H9 (cell line): ENCODE measurements around the gene FAM110A. TPM values are rescaled to one million over a fixed set of nuclear protein-coding genes. Genes with fewer than 3 reads are reported as not detected.

Experiments used
- DNase-seq: peaks from one replicate; pipeline ENCODE4 v3.0.0-alpha.2; 2017
- H2AFZ ChIP-seq: one replicate; pipeline ENCODE4 v1.6.1; 2013; ENCODE audit warnings: mild to moderate bottlenecking, low read length, control low read depth, moderate library complexity
- H2AK5ac ChIP-seq: 2 replicates; pipeline ENCODE4 v1.6.1; 2013; ENCODE audit warnings: low read length, control low read depth, mixed read lengths; ENCODE audit not compliant: insufficient read length
- H2BK120ac ChIP-seq: one replicate; pipeline ENCODE4 v1.6.1; 2013; ENCODE audit warnings: low read depth, mild to moderate bottlenecking, low read length, control low read depth, inconsistent platforms; ENCODE audit not compliant: poor library complexity, severe bottlenecking
- H2BK12ac ChIP-seq: 2 replicates; pipeline ENCODE4 v1.6.1; 2013; ENCODE audit warnings: low read length, control low read depth, mixed read lengths, low read depth; ENCODE audit not compliant: insufficient read length
- H2BK15ac ChIP-seq: 2 replicates; pipeline ENCODE4 v1.6.1; 2013; ENCODE audit warnings: low read depth, low read length, control low read depth
- H2BK20ac ChIP-seq: one replicate; pipeline ENCODE4 v1.6.1; 2013; ENCODE audit warnings: low read depth, mild to moderate bottlenecking, low read length, control low read depth, inconsistent platforms; ENCODE audit not compliant: poor library complexity, severe bottlenecking
- H2BK5ac ChIP-seq: 2 replicates; pipeline ENCODE4 v1.6.1; 2013; ENCODE audit warnings: low read length, control low read depth, mixed read lengths; ENCODE audit not compliant: insufficient read length
- H3K14ac ChIP-seq: 2 replicates; pipeline ENCODE4 v1.6.1; 2013; ENCODE audit warnings: low read length, control low read depth; ENCODE audit not compliant: insufficient read depth
- H3K18ac ChIP-seq: 2 replicates; pipeline ENCODE4 v1.6.1; 2013; ENCODE audit warnings: low read depth, mild to moderate bottlenecking, mixed read lengths, low read length, control low read depth; ENCODE audit not compliant: insufficient read length
- H3K23ac ChIP-seq: 2 replicates; pipeline ENCODE4 v1.6.1; 2013; ENCODE audit warnings: low read length, control low read depth, mixed read lengths, low read depth; ENCODE audit not compliant: insufficient read length
- H3K23me2 ChIP-seq: 2 replicates; pipeline ENCODE4 v1.6.1; 2013; ENCODE audit warnings: low read depth, mild to moderate bottlenecking, mixed read lengths, low read length, control low read depth; ENCODE audit not compliant: insufficient read length, poor library complexity, severe bottlenecking
- H3K27ac ChIP-seq: 2 replicates; pipeline ENCODE4 v1.5.1; 2013; ENCODE audit warnings: low read length, control low read depth, mixed read lengths, low read depth; ENCODE audit not compliant: insufficient read length
- H3K27me3 ChIP-seq: 2 replicates; pipeline ENCODE4 v1.6.1; 2013; ENCODE audit warnings: low read length, control low read depth, inconsistent platforms; ENCODE audit not compliant: insufficient read depth
- H3K4ac ChIP-seq: 2 replicates; pipeline ENCODE4 v1.6.1; 2013; ENCODE audit warnings: low read depth, mild to moderate bottlenecking, control low read depth, inconsistent platforms, low read length, moderate library complexity
- H3K4me1 ChIP-seq: 2 replicates; pipeline ENCODE4 v1.6.1; 2013; ENCODE audit warnings: low read length, control low read depth, inconsistent platforms; ENCODE audit not compliant: insufficient read depth
- H3K4me2 ChIP-seq: 2 replicates; pipeline ENCODE4 v1.6.1; 2013; ENCODE audit warnings: low read length, control low read depth, mixed read lengths; ENCODE audit not compliant: insufficient read length, insufficient read depth
- H3K56ac ChIP-seq: 2 replicates; pipeline ENCODE4 v1.6.1; 2013; ENCODE audit warnings: low read depth, mild to moderate bottlenecking, mixed read lengths, low read length, control low read depth; ENCODE audit not compliant: insufficient read length
- H3K79me1 ChIP-seq: 2 replicates; pipeline ENCODE4 v1.6.1; 2013; ENCODE audit warnings: low read depth, mild to moderate bottlenecking, moderate library complexity, low read length, control low read depth, inconsistent platforms; ENCODE audit not compliant: insufficient read depth, poor library complexity, severe bottlenecking
- H3K79me2 ChIP-seq: 2 replicates; pipeline ENCODE4 v1.6.1; 2013; ENCODE audit warnings: low read length, control low read depth, inconsistent platforms; ENCODE audit not compliant: insufficient read depth
- H3K9ac ChIP-seq: 2 replicates; pipeline ENCODE4 v1.6.1; 2013; ENCODE audit warnings: low read length, control low read depth, mixed read lengths; ENCODE audit not compliant: insufficient read length; ENCODE audit errors: extremely low read depth
- H3K9me3 ChIP-seq: one replicate; pipeline ENCODE4 v1.6.1; 2013; ENCODE audit warnings: low read depth, low read length, inconsistent platforms; ENCODE audit not compliant: control insufficient read depth
- H3T11ph ChIP-seq: one replicate; pipeline ENCODE4 v1.6.1; 2013; ENCODE audit warnings: mild to moderate bottlenecking, low read length, control low read depth, inconsistent platforms
- H4K20me1 ChIP-seq: one replicate; pipeline ENCODE4 v1.6.1; 2013; ENCODE audit not compliant: control insufficient read depth, insufficient read length, insufficient read depth
- H4K5ac ChIP-seq: 2 replicates; pipeline ENCODE4 v1.6.1; 2013; ENCODE audit warnings: low read depth, mild to moderate bottlenecking, mixed read lengths, low read length, control low read depth; ENCODE audit not compliant: insufficient read length
- H4K8ac ChIP-seq: replicated peaks from 2 replicates; pipeline ENCODE4 v1.6.1; 2013; ENCODE audit warnings: low read length, control low read depth, mixed read lengths, low read depth; ENCODE audit not compliant: insufficient read length
- H4K91ac ChIP-seq: 2 replicates; pipeline ENCODE4 v1.6.1; 2013; ENCODE audit warnings: low read depth, mild to moderate bottlenecking, moderate library complexity, mixed read lengths, low read length, control low read depth; ENCODE audit not compliant: insufficient read length
- H3K27ac Mint-ChIP-seq, 3 experiments: 2 replicates in 2 of 3; 3 replicates in 1 of 3; pipeline ENCODE4 v1.8.0; 2020 to 2021; ENCODE audit warnings: mixed read lengths in 3 of 3, mild to moderate bottlenecking in 1 of 3, moderate library complexity in 1 of 3
- H3K27me3 Mint-ChIP-seq: 2 replicates; pipeline ENCODE4 v1.8.0; 2021; ENCODE audit warnings: low read depth, mild to moderate bottlenecking, moderate library complexity, mixed read lengths
- H3K36me3 Mint-ChIP-seq, 3 experiments: 2 replicates in 2 of 3; 3 replicates in 1 of 3; pipeline ENCODE4 v1.8.0; 2020 to 2021; ENCODE audit warnings: low read depth in 3 of 3, mixed read lengths in 3 of 3; ENCODE audit not compliant: insufficient read depth in 1 of 3
- H3K4me1 Mint-ChIP-seq, 2 experiments: 2 replicates each; pipeline ENCODE4 v1.8.0; 2020; ENCODE audit warnings: mixed read lengths in 2 of 2
- H3K4me3 Mint-ChIP-seq, 2 experiments: 2 replicates in 1 of 2; 3 replicates in 1 of 2; pipeline ENCODE4 v1.8.0; 2020 to 2021; ENCODE audit warnings: mild to moderate bottlenecking in 2 of 2, mixed read lengths in 2 of 2, moderate library complexity in 1 of 2
- H3K9me3 Mint-ChIP-seq, 2 experiments: 2 replicates in 1 of 2; 3 replicates in 1 of 2; pipeline ENCODE4 v1.8.0; 2020; ENCODE audit warnings: mild to moderate bottlenecking in 2 of 2, mixed read lengths in 2 of 2, moderate library complexity in 1 of 2
- CTCF ChIP-seq: fragments of 200-600 bp; sonication (generic); conservative IDR thresholded peaks from 3 replicates; pipeline ENCODE4 v1.8.0; 2021; ENCODE audit warnings: antibody characterized with exemption, mild to moderate bottlenecking
- WGBS: extraction: QIAGEN DNeasy Blood & Tissue Kit; methylation state at CpG from one replicate; pipeline ENCODE4 v1.1.7; 2013; ENCODE audit warnings: missing lambda C conversion rate, low lambda C conversion rate, mixed read lengths; ENCODE audit not compliant: insufficient read length; ENCODE audit errors: extremely low coverage; 5-methylcytosine and 5-hydroxymethylcytosine counted together
- total RNA-seq: library from RNA; stranded (reverse); gene quantifications from 2 replicates; pipeline ENCODE4 v1.2.1, GENCODE V29; 2021

The FAM110A gene
- total RNA-seq, 1 experiment from 2014 or later, result 10.3 TPM

DNA sequence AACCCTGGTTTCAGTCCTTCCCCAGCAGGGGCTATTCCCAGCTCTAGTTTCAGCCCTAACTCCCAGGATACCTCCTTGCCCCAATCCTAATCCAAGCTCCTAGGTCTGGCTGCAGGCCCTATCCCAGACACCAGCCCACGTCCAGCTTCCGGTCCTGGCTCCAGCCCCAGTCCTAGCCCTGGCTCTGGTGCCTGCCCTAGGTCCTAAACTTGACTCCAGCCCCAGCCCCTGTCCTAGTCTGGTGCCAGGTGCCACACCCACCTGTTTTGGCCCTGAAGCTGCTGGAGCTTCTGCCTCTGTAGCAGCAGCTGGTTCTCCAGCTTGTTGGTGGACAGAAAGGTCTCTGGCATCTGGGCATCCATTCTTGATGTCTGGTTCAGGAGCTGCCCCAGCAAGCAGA is 54.5 kb downstream of the FAM110A start:
- Histone ChIP-seq H2AK5ac (no peak overlapping the region), H3K4ac (no peak overlapping the region), H2BK5ac (no peak overlapping the region), H3K27me3 (0 out of 2 replicates have a peak, but pooled peaks cover 3% of the 10 kb centered on the region), H4K20me1 (no peaks in the 10 kb centered on the region), H3K9me3 (no peaks in the 10 kb centered on the region), H3K56ac (no peak overlapping the region), H2BK15ac (no peak overlapping the region), H3K27ac (no peak overlapping the region), H2BK12ac (no peak overlapping the region), H3K79me1 (no peaks in the 10 kb centered on the region), H2AFZ (no peak overlapping the region), H3K14ac (no peak overlapping the region), H2BK20ac (no peak overlapping the region), H3K23me2 (no peaks in the 10 kb centered on the region), H4K91ac (no peak overlapping the region), H4K8ac (no peak overlapping the region), H3K23ac (no peak overlapping the region), H3K4me1 (no peaks in the 10 kb centered on the region), H2BK120ac (no peak overlapping the region), H3T11ph (no peak overlapping the region), H4K5ac (no peak overlapping the region), H3K79me2 (no peaks in the 10 kb centered on the region), H3K18ac (no peak overlapping the region), H3K9ac (no peak overlapping the region), H3K4me2 (no peak overlapping the region)
- Mint-ChIP-seq H3K4me3 (no peak overlapping the region), H3K36me3 (no peaks in the 10 kb centered on the region), H3K27me3 (peaks cover 33% of the 10 kb centered on the region), H3K9me3 (no peaks in the 10 kb centered on the region; a peak in 1 of 5 replicates), H3K27ac (peak overlapping the region in 1 of 3 experiments; percentile 32; a peak in 1 of 7 replicates), H3K4me1 (peaks cover 11 to 20% of the 10 kb centered on the region in 2 experiments)
- TF ChIP-seq CTCF, result no peak
- no peak for DNase-seq
- WGBS, result no CpG with 5 or more reads among the region's 2 CpGs
